LoVo (cell line): ENCODE measurements around the gene SEMA5A.

Experiments
- DNase-seq: peaks from one replicate; pipeline ENCODE4 v3.0.0-alpha.2; 2016; ENCODE audit warnings: low spot score

Gene SEMA5A

GRCh38 chr5:9169557-9169902 is 376.3 kb downstream of the SEMA5A start:
- DNase-seq: no peak

GRCh38 chr5:9168791-9169556 is 376.9 kb downstream of the SEMA5A start:
- no peak for DNase-seq

- no peak for DNase-seq
Observed at GRCh38 chr5:9166202-9167112, 379.4 kb downstream of the SEMA5A start.

GRCh38 chr5:9165546-9165945 is 380.3 kb downstream of the SEMA5A start:
- DNase-seq: no peak

- no peak for DNase-seq
Observed at GRCh38 chr5:9160747-9161146, 385.1 kb downstream of the SEMA5A start.

- no peak for DNase-seq
Observed at GRCh38 chr5:9157811-9158210, 388.1 kb downstream of the SEMA5A start.

GRCh38 chr5:9157020-9157419 is 388.9 kb downstream of the SEMA5A start:
- DNase-seq: no peak

GRCh38 chr5:9156282-9156681 is 389.6 kb downstream of the SEMA5A start:
- no peak for DNase-seq

- no peak for DNase-seq
Observed at GRCh38 chr5:9151684-9152427, 394.0 kb downstream of the SEMA5A start.

GRCh38 chr5:9149988-9150387 is 395.9 kb downstream of the SEMA5A start:
- DNase-seq: no peak

- DNase-seq: no peak
Observed at GRCh38 chr5:9148242-9148641, 397.6 kb downstream of the SEMA5A start.

- no peak for DNase-seq
Observed at GRCh38 chr5:9140711-9141110, 405.2 kb downstream of the SEMA5A start.

GRCh38 chr5:9140202-9140601 is 405.7 kb downstream of the SEMA5A start:
- no peak for DNase-seq

- DNase-seq: no peak
Observed at GRCh38 chr5:9139344-9139743, 406.5 kb downstream of the SEMA5A start.

- no peak for DNase-seq
Observed at GRCh38 chr5:9128136-9128535, 417.7 kb downstream of the SEMA5A start.

GRCh38 chr5:9126490-9126889 is 419.4 kb downstream of the SEMA5A start:
- DNase-seq: no peak

GRCh38 chr5:9125852-9126251 is 420.0 kb downstream of the SEMA5A start:
- DNase-seq: no peak

- DNase-seq: no peak
Observed at GRCh38 chr5:9124838-9125237, 421.0 kb downstream of the SEMA5A start.

GRCh38 chr5:9124071-9124470 is 421.8 kb downstream of the SEMA5A start:
- DNase-seq: no peak

- no peak for DNase-seq
Observed at GRCh38 chr5:9122528-9122927, 423.3 kb downstream of the SEMA5A start.

GRCh38 chr5:9121597-9121996 is 424.3 kb downstream of the SEMA5A start:
- no peak for DNase-seq

GRCh38 chr5:9118852-9119251 is 427.0 kb downstream of the SEMA5A start:
- no peak for DNase-seq

GRCh38 chr5:9115093-9115492 is 430.8 kb downstream of the SEMA5A start:
- no peak for DNase-seq
